ENCODE data around the gene CFAP97D2.
A peak's percentile ranks its signal among the peaks of the same experiment; 100 is the strongest.
"Not testable (repeated sequence)": the region's sequence is repeated elsewhere in the genome, so short reads cannot be mapped to it uniquely, and the experiment has no call there.

Gene CFAP97D2

DNA sequence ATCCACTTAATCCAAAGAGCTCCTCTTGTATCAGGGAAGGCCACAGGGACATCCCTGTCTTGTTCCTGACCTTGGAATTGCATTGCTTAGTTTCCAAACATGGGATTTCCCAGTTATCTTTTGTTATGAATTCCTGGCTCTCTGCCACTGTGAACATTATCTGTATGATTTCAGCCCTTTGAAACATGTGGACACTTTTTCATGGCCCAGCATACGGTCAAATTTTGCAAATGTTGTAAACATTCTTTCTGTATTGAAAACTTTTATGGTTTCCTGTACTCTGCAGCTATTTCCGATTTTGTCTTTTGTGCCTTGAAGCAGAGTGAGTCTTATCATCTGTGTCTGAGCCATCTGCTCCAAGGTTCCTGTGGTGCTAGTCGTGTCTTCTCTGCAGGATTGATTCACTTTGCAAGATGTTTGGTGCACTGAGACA lies 4.5 kb upstream of the CFAP97D2 start:
- H3K36me3 ChIP-seq (ENCODE audit: insufficient read depth, insufficient read length, low read length) = no peaks in the 10 kb centered on the region
- no peak overlapping the region for H3K4me3 ChIP-seq (ENCODE audit: insufficient read length, low read depth)
- no peaks in the 10 kb centered on the region for H3K9me3 ChIP-seq (ENCODE audit: insufficient read depth, low read length)
- peaks cover 2% of the 10 kb centered on the region for H3K4me1 ChIP-seq (ENCODE audit: insufficient read depth, insufficient read length)
- DNase-seq (ENCODE audit: low read depth, low spot score) = no peak
- no peak overlapping the region for H3K9ac ChIP-seq (ENCODE audit: insufficient read length, low read depth)
- TF ChIP-seq ZNF274 (IDR thresholded peaks at IDR 0.05; ENCODE audit: low read depth, low read length) (no peak), SUZ12 (IDR thresholded peaks at IDR 0.05; ENCODE audit: extremely low read depth, insufficient read depth, insufficient read length) (no peak), YY1 (IDR thresholded peaks at IDR 0.05; ENCODE audit: insufficient read depth, insufficient read length) (no peak)
- H3K27me3 ChIP-seq (ENCODE audit: insufficient read depth, insufficient read length) = no peaks in the 10 kb centered on the region

DNA sequence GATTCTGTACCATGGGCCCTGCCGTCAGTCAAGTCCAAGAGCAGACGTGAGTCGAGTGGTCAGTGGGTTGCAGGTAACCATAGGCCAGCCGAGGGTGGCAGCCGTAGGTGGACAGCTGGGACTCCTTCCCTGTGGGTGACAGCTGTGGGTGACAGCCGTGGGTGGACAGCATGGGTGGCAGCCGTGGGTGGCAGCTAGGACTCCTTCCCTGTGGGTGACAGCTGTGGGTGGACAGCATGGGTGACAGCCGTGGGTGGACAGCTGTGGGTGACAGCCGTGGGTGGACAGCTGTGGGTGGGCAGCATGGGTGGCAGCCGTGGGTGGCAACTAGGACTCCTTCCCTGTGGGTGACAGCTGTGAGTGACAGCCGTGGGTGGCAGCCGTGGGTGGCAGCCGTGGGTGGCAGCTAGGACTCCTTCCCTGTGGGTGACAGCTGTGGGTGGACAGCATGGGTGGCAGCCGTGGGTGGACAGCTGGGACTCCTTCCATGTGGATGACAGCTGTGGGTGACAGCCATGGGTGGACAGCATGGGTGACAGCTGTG lies 2.6 kb upstream of the CFAP97D2 start:
- not testable (repeated sequence) for DNase-seq (ENCODE audit: low read depth, low spot score); H3K9ac ChIP-seq (ENCODE audit: insufficient read length, low read depth); H3K9me3 ChIP-seq (ENCODE audit: insufficient read depth, low read length); H3K36me3 ChIP-seq (ENCODE audit: insufficient read depth, insufficient read length, low read length); H3K27me3 ChIP-seq (ENCODE audit: insufficient read depth, insufficient read length); H3K4me1 ChIP-seq (ENCODE audit: insufficient read depth, insufficient read length); H3K4me3 ChIP-seq (ENCODE audit: insufficient read length, low read depth)

DNA sequence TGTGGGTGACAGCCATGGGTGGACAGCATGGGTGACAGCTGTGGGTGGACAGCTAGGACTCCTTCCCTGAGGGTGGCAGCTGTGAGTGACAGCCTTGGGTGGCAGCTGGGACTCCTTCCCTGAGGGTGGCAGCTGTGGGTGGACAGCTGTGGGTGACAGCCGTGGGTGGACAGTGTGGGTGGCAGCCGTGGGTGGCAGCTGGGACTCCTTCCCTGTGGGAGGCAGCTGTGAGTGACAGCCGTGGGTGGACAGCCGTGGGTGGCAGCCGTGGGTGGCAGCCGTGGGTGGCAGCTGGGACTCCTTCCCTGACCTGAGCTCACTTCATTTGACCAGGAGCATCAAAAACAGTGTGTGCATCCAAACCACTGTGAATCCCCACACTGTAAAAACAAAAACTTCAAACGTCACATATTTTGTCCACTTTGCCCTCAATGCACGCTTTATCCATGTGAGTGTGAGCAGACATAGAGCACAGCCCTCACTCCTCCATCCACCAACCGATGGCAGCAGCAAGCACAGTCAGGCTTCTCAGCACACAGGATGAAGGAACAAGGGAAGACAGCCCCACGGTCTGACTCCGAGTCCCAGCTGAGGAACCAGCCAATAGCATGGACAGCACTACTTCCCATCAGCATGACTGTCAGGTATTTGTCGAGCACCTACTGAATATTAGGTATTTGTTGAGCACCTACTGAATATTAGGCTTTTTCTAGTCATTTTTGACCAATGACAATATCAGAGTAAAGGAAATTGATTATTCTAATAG lies 1.6 kb upstream of the CFAP97D2 start:
- Histone ChIP-seq H3K4me1 (ENCODE audit: insufficient read depth, insufficient read length) (peaks cover 2% of the 10 kb centered on the region), H3K4me3 (ENCODE audit: insufficient read length, low read depth) (no peak overlapping the region), H3K9me3 (ENCODE audit: insufficient read depth, low read length) (no peaks in the 10 kb centered on the region), H3K36me3 (ENCODE audit: insufficient read depth, insufficient read length, low read length) (no peaks in the 10 kb centered on the region), H3K9ac (ENCODE audit: insufficient read length, low read depth) (no peak overlapping the region), H3K27me3 (ENCODE audit: insufficient read depth, insufficient read length) (peaks cover 4% of the 10 kb centered on the region)
- DNase-seq (ENCODE audit: low read depth, low spot score) = no peak
- TF ChIP-seq YY1 (IDR thresholded peaks at IDR 0.05; ENCODE audit: insufficient read depth, insufficient read length) = no peak
- TF ChIP-seq ZNF274 (IDR thresholded peaks at IDR 0.05; ENCODE audit: low read depth, low read length) = no peak
- TF ChIP-seq SUZ12 (IDR thresholded peaks at IDR 0.05; ENCODE audit: extremely low read depth, insufficient read depth, insufficient read length) = no peak

DNA sequence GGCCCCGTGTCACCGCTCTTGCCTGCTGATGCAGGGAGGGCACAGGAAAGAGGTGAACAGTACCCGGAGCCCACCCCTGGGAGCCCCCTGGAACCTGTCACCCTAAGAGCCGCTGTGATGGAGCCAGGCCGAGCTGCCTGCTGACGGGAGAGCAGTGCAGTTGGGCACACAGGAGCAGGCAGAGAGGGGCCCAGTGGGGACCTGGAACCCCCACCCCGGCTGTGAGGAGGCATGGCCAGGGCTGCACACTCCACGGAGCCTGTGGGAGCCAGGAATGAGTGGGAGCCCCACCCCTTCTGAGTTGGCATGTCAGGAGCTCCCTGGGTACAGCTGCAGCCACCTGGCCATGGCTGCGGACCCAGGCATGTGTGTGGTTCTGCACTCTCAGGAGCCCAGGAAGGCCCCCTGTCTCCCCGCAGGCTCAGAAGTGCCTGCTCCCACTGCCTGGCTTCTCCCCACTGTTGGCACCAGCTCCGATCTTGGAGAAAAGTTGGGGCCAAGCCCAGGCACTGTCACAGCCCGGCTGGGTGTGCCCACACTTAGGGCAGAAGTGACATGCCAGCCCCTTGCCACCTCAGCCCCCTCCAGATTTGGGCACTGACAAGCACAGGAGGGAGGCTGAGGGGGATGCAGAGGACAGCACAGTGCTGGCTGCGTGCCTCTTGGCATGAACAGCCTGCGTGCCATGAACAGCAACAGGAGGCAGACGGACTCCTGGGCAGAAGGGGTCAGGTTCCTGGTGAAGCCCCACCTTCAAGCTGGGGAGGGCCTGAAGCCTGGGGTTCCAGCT lies 6.3 kb downstream of the CFAP97D2 start:
- H3K9ac ChIP-seq (ENCODE audit: insufficient read length, low read depth) = no peak overlapping the region
- no peak overlapping the region for H3K4me3 ChIP-seq (ENCODE audit: insufficient read length, low read depth)
- DNase-seq (ENCODE audit: low read depth, low spot score) = no peak
- H3K27me3 ChIP-seq (ENCODE audit: insufficient read depth, insufficient read length) = peaks cover 4% of the 10 kb centered on the region
- no peak for TF ChIP-seq ZNF274 (IDR thresholded peaks at IDR 0.05; ENCODE audit: low read depth, low read length)
- no peak for TF ChIP-seq YY1 (IDR thresholded peaks at IDR 0.05; ENCODE audit: insufficient read depth, insufficient read length)
- no peak for TF ChIP-seq SUZ12 (IDR thresholded peaks at IDR 0.05; ENCODE audit: extremely low read depth, insufficient read depth, insufficient read length)
- H3K4me1 ChIP-seq (ENCODE audit: insufficient read depth, insufficient read length) = no peaks in the 10 kb centered on the region
- H3K36me3 ChIP-seq (ENCODE audit: insufficient read depth, insufficient read length, low read length) = no peaks in the 10 kb centered on the region
- peaks cover 19% of the 10 kb centered on the region; the same call in 1 of the 2 replicates for H3K9me3 ChIP-seq (ENCODE audit: insufficient read depth, low read length)

DNA sequence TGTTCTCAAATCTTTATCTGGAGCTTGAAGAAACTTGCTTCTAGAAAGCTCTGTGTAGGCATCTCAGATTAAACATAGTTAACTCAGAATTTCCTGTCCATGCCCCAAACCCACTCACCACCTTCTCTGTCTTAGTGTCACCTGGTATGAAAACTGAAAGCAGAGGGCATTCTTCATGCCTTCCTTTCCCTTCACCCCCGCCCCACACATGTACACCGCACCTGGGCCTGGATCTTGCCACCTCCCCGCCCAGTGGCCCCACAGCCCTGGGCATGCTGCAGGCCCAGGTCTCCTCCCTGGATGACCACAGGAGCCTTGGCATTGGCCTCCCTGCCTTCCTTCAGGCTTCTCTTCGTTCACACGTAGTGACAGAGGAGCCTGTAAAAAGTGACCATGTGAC lies 15.8 kb downstream of the CFAP97D2 start:
- Histone ChIP-seq H3K36me3 (ENCODE audit: insufficient read depth, insufficient read length, low read length) (no peaks in the 10 kb centered on the region), H3K27me3 (ENCODE audit: insufficient read depth, insufficient read length) (peaks cover 14% of the 10 kb centered on the region), H3K4me3 (ENCODE audit: insufficient read length, low read depth) (no peak overlapping the region), H3K4me1 (ENCODE audit: insufficient read depth, insufficient read length) (no peaks in the 10 kb centered on the region), H3K9me3 (ENCODE audit: insufficient read depth, low read length) (no peaks in the 10 kb centered on the region), H3K9ac (ENCODE audit: insufficient read length, low read depth) (no peak overlapping the region)
- DNase-seq (ENCODE audit: low read depth, low spot score) = no peak
- TF ChIP-seq SUZ12 (IDR thresholded peaks at IDR 0.05; ENCODE audit: extremely low read depth, insufficient read depth, insufficient read length) = no peak
- no peak for TF ChIP-seq YY1 (IDR thresholded peaks at IDR 0.05; ENCODE audit: insufficient read depth, insufficient read length)
- no peak for TF ChIP-seq ZNF274 (IDR thresholded peaks at IDR 0.05; ENCODE audit: low read depth, low read length)

DNA sequence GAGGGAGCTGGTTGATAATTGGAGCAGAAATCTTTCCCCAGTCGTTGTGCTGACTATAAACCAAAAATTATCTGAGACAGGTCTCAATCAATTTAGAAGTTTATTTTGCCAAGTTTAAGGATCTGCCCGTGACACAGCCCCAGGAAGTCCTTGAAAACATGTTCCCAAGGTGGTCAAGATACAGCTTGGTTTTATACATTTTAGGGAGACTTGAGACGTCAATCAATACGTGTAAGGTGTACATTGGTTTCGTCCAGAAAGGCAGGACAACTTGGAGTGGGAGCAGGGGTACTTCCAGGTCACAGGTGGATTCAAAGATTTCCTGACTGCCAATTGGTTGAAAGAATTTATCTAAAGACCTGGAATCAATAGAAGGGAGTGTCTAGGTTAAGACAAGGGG lies 17.6 kb downstream of the CFAP97D2 start:
- no peak for DNase-seq (ENCODE audit: low read depth, low spot score)
- no peaks in the 10 kb centered on the region for H3K9me3 ChIP-seq (ENCODE audit: insufficient read depth, low read length)
- no peak overlapping the region for H3K9ac ChIP-seq (ENCODE audit: insufficient read length, low read depth)
- H3K27me3 ChIP-seq (ENCODE audit: insufficient read depth, insufficient read length) = peaks cover 32% of the 10 kb centered on the region
- no peak for TF ChIP-seq SUZ12 (IDR thresholded peaks at IDR 0.05; ENCODE audit: extremely low read depth, insufficient read depth, insufficient read length)
- no peak for TF ChIP-seq ZNF274 (IDR thresholded peaks at IDR 0.05; ENCODE audit: low read depth, low read length)
- TF ChIP-seq YY1 (IDR thresholded peaks at IDR 0.05; ENCODE audit: insufficient read depth, insufficient read length) = no peak
- H3K36me3 ChIP-seq (ENCODE audit: insufficient read depth, insufficient read length, low read length) = no peaks in the 10 kb centered on the region
- no peak overlapping the region for H3K4me3 ChIP-seq (ENCODE audit: insufficient read length, low read depth)
- no peaks in the 10 kb centered on the region for H3K4me1 ChIP-seq (ENCODE audit: insufficient read depth, insufficient read length)

DNA sequence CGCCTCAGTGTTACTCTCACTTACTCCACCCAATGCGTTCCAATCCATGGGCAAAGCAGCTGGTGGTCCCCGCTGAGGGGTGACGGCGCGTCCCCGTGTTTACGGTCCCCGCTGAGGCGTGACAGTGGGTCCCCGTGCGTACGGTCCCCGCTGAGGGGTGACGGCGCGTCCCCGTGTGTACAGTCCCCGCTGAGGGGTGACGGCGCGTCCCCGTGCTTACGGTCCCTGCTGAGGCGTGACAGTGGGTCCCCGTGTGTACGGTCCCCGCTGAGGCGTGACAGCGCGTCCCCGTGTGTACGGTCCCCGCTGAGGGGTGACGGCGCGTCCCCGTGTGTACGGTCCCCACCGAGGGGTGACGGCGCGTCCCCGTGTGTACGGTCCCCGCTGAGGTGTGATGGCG lies 19.5 kb downstream of the CFAP97D2 start:
- no peaks in the 10 kb centered on the region for H3K36me3 ChIP-seq (ENCODE audit: insufficient read depth, insufficient read length, low read length)
- DNase-seq (ENCODE audit: low read depth, low spot score) = no peak
- H3K4me3 ChIP-seq (ENCODE audit: insufficient read length, low read depth) = no peak overlapping the region
- TF ChIP-seq YY1 (IDR thresholded peaks at IDR 0.05; ENCODE audit: insufficient read depth, insufficient read length) = no peak
- TF ChIP-seq ZNF274 (IDR thresholded peaks at IDR 0.05; ENCODE audit: low read depth, low read length) = no peak
- TF ChIP-seq SUZ12 (IDR thresholded peaks at IDR 0.05; ENCODE audit: extremely low read depth, insufficient read depth, insufficient read length) = no peak
- peaks cover 44% of the 10 kb centered on the region for H3K27me3 ChIP-seq (ENCODE audit: insufficient read depth, insufficient read length)
- no peak overlapping the region for H3K9ac ChIP-seq (ENCODE audit: insufficient read length, low read depth)
- no peaks in the 10 kb centered on the region for H3K4me1 ChIP-seq (ENCODE audit: insufficient read depth, insufficient read length)
- no peaks in the 10 kb centered on the region for H3K9me3 ChIP-seq (ENCODE audit: insufficient read depth, low read length)

DNA sequence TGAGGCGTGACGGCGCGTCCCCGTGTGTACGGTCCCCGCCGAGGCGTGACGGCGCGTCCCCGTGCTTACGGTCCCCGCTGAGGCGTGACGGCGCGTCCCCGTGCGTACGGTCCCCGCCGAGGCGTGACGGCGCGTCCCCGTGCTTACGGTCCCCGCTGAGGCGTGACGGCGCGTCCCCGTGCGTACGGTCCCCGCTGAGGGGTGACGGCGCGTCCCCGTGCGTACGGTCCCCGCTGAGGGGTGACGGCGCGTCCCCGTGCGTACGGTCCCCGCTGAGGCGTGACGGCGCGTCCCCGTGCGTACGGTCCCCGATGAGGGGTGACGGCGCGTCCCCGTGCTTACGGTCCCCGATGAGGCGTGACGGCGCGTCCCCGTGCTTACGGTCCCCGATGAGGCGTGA lies 20.5 kb downstream of the CFAP97D2 start:
- peaks cover 48% of the 10 kb centered on the region for H3K27me3 ChIP-seq (ENCODE audit: insufficient read depth, insufficient read length)
- H3K9ac ChIP-seq (ENCODE audit: insufficient read length, low read depth); DNase-seq (ENCODE audit: low read depth, low spot score); H3K9me3 ChIP-seq (ENCODE audit: insufficient read depth, low read length); H3K4me1 ChIP-seq (ENCODE audit: insufficient read depth, insufficient read length); H3K36me3 ChIP-seq (ENCODE audit: insufficient read depth, insufficient read length, low read length): not testable (repeated sequence)
- peak overlapping the region; percentile 78 for H3K4me3 ChIP-seq (ENCODE audit: insufficient read length, low read depth)
